GM15510 (cell line): ENCODE measurements around the gene UBALD1.

Source experiments
- POLR2A ChIP-seq: IDR thresholded peaks from 3 replicates; pipeline ENCODE4 v1.6.1; 2011; ENCODE audit warnings: borderline replicate concordance; ENCODE audit not compliant: insufficient read length; ENCODE audit errors: extremely low read depth

UBALD1 gene

GRCh38 chr16:4572715-4573114 is 42.0 kb downstream of the UBALD1 start:
- TF ChIP-seq POLR2A: no peak

DNA sequence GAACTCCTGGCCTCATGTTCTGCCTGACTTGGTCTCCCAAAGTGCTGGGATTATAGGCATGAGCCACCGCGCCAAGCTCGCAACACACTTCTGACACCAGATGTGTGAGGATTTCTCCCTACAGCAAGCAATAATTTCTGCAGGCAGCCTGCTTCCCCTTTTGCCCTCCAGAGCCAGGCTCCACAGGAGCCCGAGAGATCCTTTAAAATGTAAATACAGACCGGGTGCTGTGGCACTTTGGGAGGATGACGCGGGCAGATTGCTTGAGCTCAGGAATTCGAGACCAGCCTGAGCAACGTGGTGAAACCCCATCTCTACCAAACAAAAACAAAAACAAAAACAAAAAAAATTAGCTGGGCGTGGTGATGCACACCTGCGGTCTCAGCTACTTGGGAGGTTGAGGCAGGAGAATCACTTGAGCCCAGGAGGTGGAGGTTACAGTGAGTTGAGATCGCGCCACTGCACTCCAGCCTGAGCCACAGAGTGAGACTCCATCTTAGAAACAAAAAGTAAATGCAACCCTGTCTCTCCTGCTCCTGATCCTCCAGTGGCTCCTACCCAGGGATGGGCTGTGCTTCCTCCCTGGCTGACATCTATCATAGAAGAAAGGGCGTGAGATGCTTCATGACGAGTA is 43.9 kb downstream of the UBALD1 start:
- no peak for TF ChIP-seq POLR2A

DNA sequence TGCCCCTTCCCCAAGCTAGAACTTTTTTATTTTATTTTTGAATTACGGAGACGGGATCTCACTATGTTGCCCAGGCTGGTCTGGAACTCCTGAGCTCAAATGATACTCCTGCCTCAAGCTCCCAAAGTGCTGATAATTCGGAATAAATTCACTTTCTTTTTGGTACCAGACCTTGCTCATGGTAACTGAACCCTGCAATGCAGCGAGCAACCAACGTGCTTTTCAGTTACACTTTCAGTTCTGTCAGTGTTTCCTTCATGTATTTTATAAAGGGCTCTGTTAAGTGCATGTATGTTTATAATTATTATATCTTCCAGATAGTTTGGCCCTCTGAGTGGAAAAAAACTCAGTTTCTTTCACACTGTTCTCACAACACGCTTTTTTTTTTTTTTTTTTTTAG is 44.6 kb downstream of the UBALD1 start:
- TF ChIP-seq POLR2A: no peak

DNA sequence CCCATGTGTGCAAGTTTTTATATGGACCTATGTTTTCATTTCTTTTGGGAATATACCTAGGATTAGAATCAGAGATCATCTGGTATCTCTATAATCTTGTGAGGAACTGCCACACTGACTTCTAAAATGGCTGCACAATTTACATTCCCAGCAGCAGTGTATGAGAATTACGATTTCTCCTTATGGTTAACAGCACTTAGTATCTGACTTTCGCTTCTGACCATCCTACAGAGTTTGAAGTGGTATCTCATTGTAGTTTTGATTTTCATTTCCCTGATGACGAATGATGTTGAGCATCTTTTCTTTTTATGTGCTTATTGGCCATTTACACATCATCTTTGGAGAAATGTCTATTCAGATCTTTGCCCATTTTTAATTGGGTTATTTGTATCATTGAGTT is 48.5 kb downstream of the UBALD1 start:
- TF ChIP-seq POLR2A: no peak

- TF ChIP-seq POLR2A: no peak
Observed at GRCh38 chr16:4564661-4565267, 49.9 kb downstream of the UBALD1 start.

GRCh38 chr16:4561596-4561995 is 53.1 kb downstream of the UBALD1 start:
- no peak for TF ChIP-seq POLR2A
